ENCODE measurements around the gene ZNF140.
A peak's percentile ranks its signal among the peaks of the same experiment; 100 is the strongest.

Gene ZNF140

GRCh38 chr12:133130038-133130807 is 49.5 kb downstream of the ZNF140 start, which contains the start of the genes ZNF10 and ZNF891:
ZNF10 (plus strand) TSS chr12:133130627; CDS start chr12:133144493, 13,866 bp downstream.
ZNF891 (minus strand) TSS chr12:133130274; CDS start chr12:133121918, 8,356 bp downstream.
- TF ChIP-seq CTCF (conservative IDR thresholded peaks at IDR 0.05; ENCODE audit: low read length): no peak
- H3K4me3 ChIP-seq (ENCODE audit: low read length): peak within 1 kb of the TSS; percentile 92

GRCh38 chr12:133130808-133131128 is 50.0 kb downstream of the ZNF140 start:
- no peak for TF ChIP-seq CTCF (conservative IDR thresholded peaks at IDR 0.05; ENCODE audit: low read length)
- no peak for DNase-seq (ENCODE audit: low read depth)
- H3K4me3 ChIP-seq (ENCODE audit: low read length): peak overlapping the region; percentile 92

More at GRCh38 chr12:133130038-133130807, 49.5 kb downstream of the ZNF140 start, which contains the start of the genes ZNF10 and ZNF891:
- peak; percentile 96 for DNase-seq (ENCODE audit: low read depth)

GRCh38 chr12:133135747-133136146 is 55.0 kb downstream of the ZNF140 start:
- no peak for TF ChIP-seq CTCF (conservative IDR thresholded peaks at IDR 0.05; ENCODE audit: low read length)
- DNase-seq (ENCODE audit: low read depth): no peak

GRCh38 chr12:133145981-133146380 is 65.3 kb downstream of the ZNF140 start:
- H3K4me3 ChIP-seq (ENCODE audit: low read length): no peak overlapping the region
- DNase-seq (ENCODE audit: low read depth): no peak
- no peak for TF ChIP-seq CTCF (conservative IDR thresholded peaks at IDR 0.05; ENCODE audit: low read length)

More at GRCh38 chr12:133135747-133136146, 55.0 kb downstream of the ZNF140 start:
- no peak overlapping the region for H3K4me3 ChIP-seq (ENCODE audit: low read length)

GRCh38 chr12:133156125-133156690 is 75.5 kb downstream of the ZNF140 start:
- TF ChIP-seq CTCF (conservative IDR thresholded peaks at IDR 0.05; ENCODE audit: low read length): no peak
- no peak for DNase-seq (ENCODE audit: low read depth)
- no peak overlapping the region for H3K4me3 ChIP-seq (ENCODE audit: low read length)
